Stimulated activated CD8-positive, alpha-beta memory T cell treated with anti-CD3 and anti-CD28 coated beads, Interleukin-2, amount 100 ng/mL, for 48 hours (primary cell): ENCODE measurements around the gene RASAL2.
"Not testable (repeated sequence)": the region's sequence is repeated elsewhere in the genome, so short reads cannot be mapped to it uniquely, and the experiment has no call there.

ENCODE experiments used
- DNase-seq, 2 donors: peaks; one replicate each; pipeline ENCODE4 v3.0.0-alpha.2; 2020; ENCODE audit warnings: low read depth in 2 of 2

Gene RASAL2

DNA sequence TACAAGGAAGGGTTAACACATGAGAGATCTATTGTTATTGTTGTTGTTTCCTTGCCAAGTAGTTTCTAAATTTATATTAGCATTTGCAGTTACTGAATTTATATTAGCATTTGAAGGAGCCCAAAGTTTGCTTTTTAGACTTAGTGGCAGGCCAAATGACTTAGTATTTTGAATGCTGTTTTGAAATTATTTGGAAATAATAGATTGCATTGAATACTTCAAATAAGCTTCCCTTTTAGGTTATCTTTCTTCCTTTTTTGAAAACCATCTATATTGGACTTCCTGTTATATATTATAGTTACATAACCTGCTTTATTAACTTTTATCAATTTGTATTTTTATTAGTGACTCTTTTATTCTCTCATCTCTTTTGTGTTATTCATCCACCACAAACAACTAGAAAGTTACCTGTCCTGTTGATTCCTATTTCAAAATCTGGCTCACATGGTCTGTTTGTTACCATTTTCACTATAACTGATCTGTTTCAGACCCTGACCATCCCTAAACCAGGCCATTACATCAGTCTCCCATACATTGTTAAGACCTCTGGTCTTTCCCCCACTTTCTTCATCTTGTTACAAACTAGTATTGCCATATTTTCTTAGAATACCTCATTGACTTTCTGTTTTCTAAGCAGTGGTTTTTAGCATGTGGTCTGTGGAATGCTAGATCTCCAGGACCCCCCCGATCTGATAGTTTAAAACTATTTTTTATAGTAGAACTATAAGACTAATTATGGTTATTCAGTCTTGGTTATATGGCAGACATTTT lies 185.2 kb downstream of the RASAL2 start:
- DNase-seq, result no peak

DNA sequence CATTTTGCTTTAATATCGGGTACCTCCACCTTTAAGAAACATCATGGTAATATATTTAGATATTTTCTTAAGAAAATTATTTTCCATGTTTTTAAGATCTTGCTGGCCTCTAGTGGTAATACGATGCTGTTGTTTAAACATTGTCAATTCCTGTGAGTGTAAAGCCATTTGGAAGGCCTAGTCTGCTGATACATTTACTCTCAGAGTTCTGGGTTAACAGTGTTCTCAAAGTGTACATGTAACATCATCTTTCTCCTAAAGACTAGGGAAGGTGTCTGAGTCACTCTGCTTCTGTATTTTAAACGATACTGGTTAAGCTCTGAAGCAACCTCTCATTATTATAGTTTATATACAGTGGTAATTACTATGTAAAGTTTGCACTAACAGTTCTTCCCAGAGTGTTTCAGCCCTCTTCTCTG lies 189.1 kb downstream of the RASAL2 start:
- DNase-seq, result no peak

DNA sequence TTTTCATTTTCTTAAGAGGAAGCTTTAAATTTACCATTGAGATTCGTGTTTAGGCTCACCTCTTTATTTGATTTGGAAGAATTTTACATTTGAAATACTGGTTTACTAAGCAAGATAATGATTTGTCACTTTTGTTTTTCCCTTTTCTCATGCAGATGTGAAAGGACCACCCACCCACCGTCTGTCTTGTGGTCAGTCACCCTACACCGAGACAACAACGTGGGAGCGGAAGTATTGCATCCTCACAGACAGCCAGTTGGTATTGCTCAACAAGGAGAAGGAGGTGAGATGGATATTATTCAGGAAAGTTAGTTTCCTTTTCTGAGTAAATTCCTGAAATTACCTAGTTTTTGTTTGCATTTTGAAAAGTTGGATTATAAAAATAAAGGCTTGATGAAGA lies 189.5 kb downstream of the RASAL2 start:
- no peak for DNase-seq

DNA sequence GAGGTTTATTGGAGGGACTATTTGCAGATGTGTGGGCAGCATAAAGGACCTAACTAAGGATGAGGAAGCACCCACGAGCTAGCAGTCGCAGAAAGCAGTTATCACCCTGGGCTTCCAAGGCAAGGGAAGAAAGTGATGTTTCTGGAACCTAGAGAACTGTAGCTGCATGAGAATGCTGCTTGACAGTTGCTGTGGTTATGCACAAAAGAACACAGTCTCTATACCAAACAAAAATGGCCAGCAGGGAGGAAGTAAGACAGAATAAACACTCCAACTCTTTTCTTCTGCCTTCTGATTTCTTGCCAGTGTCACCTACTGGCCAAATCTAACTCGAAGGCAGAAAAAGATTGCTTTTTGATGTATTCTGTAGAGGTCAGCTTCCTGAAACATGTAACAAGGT lies 190.2 kb downstream of the RASAL2 start:
- no peak for DNase-seq

DNA sequence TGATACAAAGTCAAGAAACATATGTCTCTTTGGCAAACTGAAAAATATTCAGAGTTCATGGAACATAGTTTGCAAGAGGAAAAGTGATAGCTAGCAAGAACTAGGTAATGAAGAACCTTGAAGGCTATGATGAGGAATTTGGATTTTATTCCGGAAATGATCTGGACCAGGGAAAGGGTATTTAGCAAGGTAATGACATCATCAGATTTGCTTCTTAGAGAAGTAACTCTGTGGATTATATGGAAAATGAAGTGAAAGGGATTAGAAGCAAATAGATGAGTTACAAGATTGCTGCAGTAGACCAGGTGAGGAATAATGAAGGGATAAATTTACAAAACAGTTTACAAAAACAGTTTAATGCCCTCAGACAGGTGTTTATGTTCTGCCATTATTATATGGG lies 197.3 kb downstream of the RASAL2 start:
- DNase-seq, result no peak

DNA sequence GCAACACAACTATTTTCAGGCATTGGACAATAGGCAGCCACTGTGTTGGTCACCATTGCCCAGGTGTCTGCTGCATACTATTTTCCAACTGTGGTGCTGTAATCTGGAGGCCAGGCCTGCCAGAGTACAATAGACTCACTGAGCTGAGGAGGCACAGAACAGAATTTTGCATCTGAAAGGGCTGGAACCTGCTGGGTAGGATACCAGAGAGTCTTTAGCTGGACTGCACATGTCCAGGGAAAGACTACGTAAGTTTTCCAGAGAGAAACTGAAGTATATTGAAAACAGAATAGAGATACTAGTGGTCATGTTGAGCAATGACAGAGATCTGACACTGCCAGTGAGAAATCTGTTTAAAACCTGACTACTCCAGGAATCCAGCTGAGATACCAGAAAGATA lies 200.8 kb downstream of the RASAL2 start:
- no peak for DNase-seq

DNA sequence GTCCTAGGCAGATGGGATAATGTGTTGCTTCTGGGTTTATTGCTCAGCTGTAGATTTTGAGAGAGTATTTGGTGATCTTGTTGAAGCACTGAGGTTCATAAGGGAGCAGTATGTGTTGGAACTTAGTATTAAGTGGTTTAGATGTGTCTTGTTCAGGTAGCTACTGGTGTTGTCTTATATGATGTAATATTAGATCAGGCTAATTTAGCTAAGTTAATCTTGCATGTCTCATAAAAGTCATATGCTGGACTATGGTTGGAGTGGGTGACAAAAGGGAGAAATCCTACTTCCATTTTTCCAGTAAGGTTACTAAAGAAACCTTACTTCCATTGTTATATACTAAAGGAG lies 206.4 kb downstream of the RASAL2 start:
- DNase-seq, result no peak

DNA sequence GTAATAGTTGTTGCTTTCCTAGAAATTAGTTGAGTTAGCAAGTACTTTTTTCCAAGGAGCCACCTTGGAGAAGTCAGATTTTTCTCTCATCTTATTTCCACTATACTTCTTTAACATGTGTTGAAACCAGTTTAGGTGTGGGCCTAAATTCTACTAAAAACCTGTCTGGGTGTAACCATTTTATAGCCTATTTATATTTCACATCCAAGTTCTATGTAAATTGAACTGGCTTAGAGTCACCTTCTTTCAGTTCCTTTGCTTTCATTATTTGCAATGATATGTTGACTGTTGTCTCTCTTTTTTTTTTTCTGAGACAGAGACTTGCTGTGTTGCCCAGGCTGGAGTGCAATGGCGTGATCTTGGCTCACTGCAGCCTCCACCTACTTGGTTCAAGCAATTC lies 207.2 kb downstream of the RASAL2 start:
- DNase-seq, result no peak

DNA sequence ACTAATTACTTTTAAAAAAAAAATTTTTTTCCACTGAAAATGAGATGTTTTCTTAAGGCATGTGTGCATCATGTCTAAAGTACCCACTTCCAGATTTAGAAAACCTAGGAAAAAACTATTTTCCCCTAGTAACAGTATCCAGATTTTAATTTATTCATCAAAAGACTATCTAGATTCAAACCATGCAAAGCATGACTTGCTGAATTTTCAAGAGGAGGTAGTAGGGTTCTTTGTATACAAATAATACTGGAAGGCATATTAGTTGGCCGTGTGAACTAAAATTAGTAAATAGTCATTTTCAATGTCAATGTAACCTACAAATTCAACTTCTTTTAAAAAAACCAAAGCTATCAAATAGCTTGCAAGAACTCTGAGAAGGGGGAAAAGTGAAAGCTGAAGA lies 213.4 kb downstream of the RASAL2 start:
- no peak for DNase-seq

DNA sequence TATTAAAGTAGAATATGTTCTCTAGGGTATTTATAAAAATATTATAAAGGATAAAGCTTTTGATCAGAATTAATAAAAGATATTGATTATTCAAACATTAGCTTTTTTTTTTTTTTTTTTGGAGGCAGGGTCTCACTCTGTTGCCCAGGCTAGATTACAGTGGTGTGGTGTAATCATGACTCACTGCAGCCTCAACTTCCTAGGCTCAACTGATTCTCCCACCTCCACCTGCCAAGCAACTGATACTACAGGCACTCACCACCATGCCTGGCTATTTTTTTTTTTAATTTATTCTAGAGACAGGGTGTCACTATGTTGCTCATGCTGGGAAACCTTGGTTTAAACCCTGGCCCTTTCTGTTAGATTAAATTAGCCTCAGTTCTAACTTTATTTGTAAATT lies 214.5 kb downstream of the RASAL2 start:
- no peak for DNase-seq

DNA sequence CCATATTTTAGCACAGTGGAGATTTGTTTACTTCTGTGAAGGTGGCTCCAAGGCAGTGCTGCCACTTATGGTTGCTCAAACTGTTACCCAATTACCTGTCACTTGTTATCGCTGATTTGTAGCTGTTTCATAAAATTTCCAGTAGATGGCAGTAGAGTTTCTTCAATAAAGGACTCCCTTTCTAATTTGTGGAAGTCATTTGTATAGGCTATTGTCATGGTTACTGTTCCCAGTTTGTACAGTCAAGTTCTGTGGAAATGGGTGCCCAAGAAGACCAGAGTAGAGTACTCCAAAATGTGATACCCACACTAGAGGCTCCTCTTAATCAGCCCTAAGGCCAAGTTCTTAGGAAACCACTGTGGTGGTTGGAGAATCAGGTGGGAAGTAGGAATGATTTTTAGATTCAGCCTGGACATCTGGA lies 216.8 kb downstream of the RASAL2 start:
- DNase-seq, result no peak

DNA sequence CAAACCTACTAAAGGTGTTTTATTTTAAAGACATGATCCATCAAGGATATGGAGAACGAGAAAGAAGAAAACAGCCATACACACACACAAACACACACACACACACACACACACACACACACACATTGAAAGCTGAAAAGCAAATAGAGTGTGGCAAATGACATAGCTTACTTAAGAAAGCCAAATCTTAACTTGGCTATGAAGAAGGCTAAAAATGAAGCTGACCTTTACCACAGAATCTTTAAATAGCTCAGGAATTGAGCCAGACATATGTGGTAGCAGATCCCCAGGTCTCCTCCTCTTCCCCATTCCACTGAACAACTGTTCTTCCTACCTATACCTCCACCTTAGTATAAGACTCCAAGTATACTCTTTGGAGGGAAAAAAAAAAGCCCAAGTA lies 217.3 kb downstream of the RASAL2 start:
- DNase-seq, result no peak

DNA sequence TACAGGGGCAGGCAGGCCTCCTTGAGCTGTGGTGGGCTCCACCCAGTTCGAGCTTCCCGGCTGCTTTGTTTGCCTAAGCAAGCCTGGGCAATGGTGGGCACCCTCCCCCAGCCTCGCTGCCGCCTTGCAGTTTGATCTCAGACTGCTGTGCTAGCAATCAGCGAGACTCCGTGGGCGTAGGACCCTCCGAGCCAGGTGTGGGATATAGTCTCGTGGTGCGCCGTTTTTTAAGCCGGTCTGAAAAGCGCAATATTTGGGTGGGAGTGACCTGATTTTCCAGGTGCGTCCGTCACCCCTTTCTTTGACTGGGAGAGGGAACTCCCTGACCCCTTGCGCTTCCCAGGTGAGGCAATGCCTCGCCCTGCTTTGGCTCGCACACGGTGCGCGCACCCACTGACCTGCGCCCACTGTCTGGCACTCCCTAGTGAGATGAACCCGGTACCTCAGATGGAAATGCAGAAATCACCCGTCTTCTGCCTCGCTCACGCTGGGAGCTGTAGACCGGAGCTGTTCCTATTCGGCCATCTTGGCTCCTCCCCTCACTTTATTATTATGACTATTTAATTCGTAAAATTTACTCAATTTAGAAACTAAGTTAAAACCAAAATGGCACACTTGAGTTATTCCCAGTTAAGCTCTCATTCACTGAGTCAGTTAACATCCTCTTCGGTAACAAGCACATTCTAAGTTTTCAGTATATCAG lies 226.5 kb downstream of the RASAL2 start:
- not testable (repeated sequence) for DNase-seq

DNA sequence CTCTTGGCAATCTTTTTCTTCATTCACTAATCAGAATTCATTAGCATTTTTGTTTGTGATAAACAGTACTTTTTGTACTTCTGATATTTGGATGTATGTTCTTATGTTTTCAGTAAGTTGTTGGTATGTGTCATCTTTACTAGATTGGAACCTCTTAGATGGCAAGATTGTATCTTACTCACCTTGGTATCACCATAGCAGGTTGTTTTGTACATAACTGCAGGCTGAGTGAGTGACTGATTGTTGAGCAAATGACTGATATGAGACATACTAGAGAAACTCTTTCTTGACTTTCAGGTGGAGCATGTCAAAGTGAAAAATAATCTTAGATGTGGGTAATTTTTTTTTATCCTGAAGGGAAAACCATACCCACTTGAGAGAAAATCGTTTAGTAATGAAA lies 229.2 kb downstream of the RASAL2 start:
- no peak for DNase-seq

DNA sequence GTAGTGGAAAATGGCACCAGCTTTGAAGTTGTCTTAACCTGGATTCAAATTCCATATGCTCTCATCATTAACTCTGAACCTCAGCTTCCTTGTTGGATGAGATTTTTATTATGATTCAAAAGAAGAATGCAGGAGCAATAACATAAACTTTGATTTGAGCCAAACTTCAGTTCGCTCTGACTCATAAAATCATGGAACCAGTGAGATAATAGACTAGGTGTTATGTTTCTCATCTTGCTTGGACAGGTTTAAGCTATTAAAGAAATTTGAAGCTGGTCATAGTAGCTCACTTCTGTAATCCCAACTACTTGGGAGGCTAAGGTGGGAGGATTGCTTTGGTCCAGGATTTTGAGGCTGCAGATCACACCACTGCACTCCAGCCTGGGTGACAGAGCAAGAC lies 230.1 kb downstream of the RASAL2 start:
- no peak for DNase-seq

DNA sequence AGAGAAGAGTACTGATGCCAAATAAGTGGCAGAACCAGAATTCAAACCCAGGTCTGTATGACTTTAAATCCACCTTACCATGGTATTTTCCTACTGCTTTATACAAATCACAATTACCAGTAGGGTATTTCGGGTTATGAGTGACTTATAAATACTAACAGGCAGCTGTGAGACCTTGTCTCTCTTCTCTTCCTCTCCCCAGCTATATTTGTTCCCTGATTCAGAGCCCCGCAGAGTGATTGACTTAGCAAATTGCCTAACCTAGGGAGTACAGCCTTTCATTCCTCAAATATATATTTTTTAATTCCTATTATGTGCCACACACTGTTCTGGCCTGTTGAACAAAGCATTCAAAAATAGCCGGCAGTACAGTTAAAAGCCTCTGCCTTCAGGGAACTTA lies 234.8 kb downstream of the RASAL2 start:
- DNase-seq, result no peak

DNA sequence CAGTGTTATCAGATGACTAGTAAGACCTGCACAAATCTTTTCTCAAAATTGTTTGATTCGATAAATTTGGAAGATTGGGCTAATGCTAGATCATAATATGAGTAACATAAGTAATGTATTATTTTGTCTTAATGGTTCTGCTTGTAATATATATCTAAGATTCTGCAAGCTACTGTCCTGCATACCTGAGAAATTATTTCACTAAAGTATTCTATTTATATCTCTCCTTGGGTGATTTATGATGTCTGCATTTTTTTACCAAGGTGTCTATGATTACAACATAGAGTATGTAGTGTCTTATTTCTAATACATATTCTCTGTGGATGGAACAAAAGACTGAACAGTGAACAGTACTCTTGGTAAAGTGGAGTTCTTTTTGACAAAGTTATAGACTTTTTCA lies 236.2 kb downstream of the RASAL2 start:
- no peak for DNase-seq

DNA sequence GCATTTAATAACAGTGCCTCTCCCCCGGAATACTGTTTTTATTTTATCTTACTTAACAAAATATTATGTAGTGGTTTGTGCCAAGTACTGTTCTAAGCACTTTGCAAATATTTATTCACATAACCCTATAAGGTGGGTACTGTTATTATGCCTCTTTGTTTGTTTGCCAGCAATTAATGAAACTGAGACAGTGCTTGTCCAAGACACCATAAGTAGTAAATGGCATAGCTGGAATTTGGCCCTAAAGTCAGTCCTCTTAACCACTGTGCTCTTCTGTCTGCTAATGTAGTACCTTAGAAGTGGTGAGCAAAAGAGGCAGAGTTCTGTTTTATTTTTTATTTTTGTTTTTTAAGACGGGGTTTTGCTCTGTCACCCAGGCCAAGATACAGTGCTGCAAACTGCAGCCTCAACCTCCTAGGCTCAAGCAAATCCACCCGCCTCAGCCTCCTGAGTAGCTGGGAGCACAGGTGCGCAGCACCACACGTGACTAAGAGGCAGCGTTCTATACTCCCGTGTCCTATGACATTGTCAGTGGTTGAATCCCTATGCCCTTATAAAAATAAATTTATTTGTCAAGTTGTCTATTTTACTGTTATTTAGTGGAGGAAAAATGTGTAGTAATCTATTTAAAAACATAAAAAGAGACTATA lies 237.1 kb downstream of the RASAL2 start:
- no peak for DNase-seq

DNA sequence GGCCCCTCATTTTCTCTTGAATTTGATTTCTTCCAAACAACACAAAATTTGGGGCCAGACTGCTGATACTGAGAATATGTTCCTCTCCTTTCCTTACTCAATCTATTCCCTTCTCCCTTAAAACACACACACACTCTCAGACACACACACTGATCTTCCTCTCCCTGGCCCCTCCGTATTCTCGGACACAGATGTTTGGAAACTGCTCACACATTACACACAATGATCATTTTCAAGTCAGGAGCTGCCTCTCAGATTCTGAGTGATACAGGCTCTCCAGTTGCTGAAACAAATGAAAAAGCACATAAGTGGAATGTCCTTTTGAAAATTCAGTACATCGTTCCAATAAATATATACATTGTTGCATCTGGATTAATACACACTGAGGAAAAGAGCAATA lies 241.5 kb downstream of the RASAL2 start:
- DNase-seq, result no peak

DNA sequence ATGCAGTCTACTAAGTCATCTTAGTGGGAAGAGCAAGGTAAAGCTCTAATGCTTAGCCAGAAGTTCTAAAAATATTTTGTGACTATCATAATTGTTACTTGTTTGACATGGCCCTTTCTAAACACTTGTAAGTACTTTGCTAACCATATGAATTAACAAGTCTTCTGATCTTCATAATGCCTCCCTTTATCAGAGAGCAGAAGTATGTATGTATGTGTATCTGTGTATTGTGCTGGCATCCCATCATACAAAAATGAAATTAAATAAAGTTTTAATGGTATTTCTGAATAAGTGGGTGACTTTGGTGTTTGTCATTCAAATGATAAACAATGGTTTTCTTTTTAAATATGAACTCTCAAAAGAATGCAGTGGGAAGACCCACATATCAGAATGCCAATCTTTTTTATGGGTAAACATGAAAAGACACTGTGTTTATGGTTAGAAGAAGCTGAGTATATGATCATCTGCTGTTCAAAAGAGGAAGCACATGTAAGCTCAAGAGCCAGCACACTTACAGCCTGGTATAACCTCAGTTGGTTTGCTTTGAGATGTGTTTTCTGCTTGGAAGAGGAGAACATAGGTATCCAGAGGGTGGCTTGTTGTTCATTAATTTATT lies 243.3 kb downstream of the RASAL2 start:
- DNase-seq, result no peak

DNA sequence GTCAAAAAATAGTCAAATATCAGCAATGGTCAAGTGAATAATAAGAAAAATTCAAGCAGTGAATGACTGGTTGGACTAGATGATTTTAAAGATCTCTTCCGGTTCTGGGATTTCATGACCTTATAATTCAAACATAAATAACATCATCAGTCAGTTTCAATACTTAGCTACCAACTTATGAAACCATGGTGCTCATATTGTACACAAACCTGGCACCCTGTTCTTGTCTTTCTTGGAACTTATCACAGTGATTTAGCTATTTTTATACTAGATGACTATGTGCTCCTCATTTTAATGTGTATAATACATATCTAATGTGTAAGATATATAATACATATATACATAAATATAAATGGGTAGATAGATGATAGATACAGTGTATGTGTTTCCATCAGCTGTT lies 245.9 kb downstream of the RASAL2 start:
- no peak for DNase-seq

DNA sequence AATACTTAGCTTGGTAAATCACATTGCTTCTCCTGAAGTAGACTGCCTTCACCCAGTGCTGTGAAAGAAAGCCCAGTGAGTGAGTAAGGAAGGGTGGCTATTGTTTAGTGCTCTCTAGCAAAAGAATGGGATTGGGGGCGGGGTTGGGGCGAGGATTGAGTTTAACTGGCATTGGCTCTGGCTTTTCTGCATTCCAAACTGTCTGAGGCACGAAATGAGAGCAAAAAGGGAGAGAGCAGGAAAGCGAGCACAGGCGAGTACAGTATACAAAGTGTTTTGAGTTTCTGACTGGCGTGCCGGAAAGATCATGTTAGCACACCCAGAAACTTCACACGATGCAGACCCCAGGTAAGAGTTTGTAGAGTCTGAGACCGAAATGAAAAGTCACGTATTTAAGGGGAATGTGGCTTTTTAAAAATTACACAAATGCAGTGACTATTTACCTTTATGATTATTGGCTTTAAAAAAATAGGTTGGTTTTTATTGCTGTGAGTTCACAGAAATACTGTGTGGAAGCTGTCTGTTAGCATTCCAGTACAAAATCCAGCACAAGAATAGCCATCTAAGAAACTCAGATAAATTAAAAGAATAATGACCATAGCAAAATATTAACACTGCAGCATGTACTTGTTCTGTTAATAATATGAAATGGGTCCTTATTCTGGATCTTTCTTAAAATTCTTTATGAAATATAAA lies 247.5 kb downstream of the RASAL2 start:
- DNase-seq, result no peak
